GF-D8 (cell line): ENCODE measurements around the gene ZNF497.
"Not testable (repeated sequence)": the region's sequence is repeated elsewhere in the genome, so short reads cannot be mapped to it uniquely, and the experiment has no call there.

ENCODE experiments used
- DNase-seq: peaks from one replicate; lab custom pipeline; 2025; lab: John Stamatoyannopoulos, UW

ZNF497 gene

DNA sequence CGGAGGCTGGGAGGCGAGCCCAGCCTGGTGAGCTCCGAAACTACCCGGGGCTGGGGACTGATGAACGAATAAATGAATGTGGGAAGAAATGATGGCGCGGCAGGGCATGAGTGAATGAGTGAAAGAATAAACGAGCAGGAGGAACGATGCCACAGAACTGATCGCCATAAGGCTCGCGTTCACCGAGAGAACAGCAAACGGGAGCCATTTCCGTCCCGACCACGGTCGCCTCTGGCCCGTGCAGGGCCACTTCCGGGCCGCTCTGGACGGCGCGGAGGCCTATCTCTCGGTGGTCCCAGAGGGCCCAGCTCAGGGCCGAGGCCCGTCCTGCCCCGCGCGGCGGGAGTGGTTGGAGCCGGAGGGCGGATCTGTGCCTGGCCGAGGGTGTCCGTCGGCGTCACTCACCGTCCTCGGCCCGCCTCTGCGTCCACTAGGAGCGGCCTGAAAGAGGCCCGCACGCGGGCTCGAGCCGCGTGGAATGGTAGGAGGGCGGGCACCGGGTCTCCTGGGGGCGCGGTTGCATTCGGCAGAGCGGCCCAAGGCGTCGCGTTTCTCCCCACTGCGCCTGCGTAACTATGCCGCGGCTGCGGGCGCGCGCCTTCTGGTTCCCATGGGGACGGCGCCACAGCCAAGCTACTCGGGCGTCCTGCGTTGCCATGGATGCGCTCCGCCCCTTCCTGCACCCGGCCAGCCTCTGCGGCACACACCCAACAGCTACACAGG lies at the start of gene ZNF497:
TSS of gene ZNF497 (minus strand) at position 480 of the 723 bp plus-strand sequence. CDS start 5,116 bp downstream, outside the sequence.
- DNase-seq: peak; percentile 89

DNA sequence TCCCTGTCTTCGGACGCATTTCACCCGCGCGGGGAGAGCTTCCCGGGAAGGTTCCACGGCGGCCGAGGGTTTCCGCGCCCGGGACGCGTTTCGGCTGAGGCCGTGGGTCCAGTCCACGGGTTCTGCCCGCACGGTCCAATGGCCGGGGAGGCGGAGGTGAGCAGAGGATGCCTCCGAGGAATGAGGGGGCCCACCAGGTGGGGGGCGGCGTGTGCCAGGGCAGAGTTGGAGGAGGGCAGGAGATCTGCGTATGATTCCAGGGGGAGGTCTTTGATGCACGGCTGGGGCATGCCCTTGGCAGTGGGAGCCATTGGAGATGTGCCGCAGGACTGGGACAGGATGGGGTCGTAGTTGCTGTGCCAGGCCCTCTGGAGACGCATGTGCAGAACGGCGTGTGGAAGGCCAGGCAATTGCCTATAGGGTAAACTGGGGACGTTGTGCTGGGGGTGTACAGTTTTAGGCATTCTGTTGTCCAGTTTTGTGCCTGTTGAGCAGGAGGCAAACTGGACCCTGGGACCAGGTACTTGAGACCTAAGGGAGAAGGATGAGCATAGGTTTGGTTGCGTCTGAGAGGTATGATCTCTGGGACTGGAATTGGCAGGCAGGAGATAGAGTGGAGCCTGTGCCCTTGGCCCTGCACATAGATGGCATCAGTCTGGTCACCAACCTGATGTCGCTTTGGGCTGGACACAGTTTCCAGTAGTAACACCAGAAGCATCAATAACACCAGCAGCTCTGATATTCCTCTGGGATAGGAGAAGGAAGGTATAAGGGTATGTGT lies 46.6 kb upstream of the ZNF497 start:
- DNase-seq: peak; percentile 6

DNA sequence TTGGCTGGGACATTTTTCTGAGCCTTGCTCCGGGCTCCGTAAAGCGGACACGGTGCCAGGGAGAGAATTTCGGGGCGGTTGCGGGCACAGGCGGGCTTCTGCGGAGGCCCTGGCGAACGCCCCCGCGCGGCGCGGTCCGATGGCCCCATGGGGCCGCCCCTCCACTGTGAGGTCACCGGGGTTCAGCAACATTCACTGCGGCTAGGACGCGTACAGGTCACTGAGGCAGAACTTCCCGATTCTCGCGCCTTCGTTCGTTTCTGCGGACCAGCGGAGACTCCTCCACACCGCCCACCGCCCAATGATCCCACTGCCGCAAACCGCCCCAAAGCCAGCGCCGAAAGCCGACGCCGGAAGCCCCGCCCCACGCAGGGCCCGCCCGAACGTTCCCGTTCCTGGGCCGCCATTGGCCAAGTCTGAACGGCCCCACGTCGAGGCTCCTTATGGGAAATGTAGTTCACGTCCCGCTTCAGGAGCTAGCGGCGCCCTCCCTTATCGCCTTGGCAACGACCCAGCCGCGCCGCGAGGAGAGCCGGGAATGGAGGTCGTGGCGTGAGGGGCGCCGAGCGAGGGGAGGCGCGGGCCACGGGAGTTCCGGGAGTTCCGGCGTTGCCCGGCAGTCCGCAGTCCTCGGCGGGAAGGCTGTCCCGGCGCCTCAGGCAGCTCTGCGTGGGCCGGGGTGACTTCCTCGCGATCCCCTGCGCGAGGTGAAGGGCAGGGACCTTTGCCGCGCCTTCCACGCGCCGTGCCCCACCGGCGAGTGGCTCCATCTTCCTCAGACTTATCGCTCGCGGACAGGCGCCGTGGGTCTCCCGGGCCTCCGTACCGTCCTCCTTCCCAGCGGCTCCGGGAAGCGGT lies 45.8 kb upstream of the ZNF497 start, which contains the start of gene ZNF584:
TSS of gene ZNF584 (plus strand) at position 498 of the 858 bp plus-strand sequence. CDS start 499 bp downstream, outside the sequence.
- DNase-seq: peak; percentile 92

DNA sequence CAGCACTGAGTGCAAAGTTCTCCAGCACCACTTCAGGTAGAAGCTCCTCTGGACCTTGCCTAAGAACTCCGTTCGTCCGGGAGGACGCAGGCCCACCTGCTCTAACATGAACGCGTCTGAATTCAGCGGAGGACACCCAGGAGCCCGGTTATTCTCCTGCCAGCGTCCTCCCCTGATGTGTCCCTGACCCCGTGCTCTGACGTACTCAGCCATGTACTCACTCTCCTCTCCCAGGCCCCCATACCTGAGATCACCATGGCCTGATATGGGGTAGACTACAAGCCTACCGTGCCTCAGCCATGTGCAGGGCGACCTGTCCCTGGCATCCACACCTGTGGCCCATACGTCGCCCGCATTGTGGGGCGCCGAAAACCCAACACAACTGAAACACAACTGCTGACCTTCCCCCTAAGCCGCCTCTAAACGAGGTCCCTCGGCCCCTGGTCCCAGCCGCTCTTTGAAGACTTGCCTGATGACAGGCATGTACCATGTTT lies 45.2 kb upstream of the ZNF497 start:
- DNase-seq: no peak

DNA sequence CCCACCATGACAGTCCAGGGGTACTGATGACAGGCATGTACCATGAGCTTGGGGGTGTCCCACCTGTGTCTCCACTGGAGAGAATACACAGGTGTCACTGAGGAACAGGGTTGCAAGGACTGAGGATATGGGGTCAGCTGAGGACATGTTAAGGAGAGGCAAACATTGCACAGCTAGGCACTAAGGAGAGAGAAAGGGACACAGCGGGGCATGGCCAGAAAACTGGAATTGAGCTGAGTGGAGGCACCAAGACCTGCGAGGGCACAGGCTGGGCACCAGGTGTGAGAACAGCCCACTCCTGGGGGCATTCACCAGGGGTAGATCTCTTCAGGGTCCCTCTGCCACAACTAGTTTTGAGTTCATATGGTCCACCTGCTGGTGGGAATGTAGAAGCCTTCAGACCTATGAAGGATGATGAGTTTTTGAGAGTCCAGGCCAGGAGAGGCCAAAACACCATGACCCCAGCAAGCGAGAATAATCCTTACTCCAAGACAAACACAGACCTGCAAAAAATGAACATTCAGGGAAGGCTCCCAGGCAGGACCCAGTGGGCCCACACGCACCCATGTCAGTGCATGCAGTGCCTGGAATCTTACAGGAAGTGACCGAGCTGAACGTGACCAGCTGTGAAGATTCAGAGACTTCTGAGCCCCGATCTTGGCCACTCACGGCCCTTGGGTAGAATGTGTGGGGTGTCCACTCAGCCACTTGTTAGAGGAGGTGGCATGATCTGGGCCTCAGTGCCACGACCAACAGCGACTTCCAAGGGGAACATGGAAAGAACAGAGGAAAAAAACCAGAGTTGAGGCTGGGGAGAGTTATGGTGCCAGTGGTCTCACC lies 44.5 kb upstream of the ZNF497 start:
- peak; percentile 6 for DNase-seq

DNA sequence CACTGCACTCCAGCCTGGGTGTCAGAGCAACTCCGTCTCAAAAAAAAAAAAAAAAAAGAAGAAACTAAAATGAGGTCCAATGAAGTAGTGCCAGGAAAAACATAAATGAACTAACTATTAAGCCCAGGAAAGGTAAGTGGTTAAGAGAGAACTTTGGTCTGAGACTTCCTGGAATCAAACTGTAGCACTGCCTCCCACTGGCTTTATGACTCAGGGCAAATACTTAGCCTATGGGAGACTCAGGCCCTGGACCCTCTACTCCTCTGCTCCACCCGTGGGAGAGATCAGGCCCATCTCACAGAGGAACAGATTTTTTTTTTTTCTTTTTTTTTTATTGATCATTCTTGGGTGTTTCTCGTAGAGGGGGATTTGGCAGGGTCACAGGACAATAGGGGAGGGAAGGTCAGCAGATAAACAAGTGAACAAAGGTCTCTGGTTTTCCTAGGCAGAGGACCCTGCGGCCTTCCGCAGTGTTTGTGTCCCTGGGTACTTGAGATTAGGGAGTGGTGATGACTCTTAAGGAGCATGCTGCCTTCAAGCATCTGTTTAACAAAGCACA lies 41.4 kb upstream of the ZNF497 start:
- not testable (repeated sequence) for DNase-seq

DNA sequence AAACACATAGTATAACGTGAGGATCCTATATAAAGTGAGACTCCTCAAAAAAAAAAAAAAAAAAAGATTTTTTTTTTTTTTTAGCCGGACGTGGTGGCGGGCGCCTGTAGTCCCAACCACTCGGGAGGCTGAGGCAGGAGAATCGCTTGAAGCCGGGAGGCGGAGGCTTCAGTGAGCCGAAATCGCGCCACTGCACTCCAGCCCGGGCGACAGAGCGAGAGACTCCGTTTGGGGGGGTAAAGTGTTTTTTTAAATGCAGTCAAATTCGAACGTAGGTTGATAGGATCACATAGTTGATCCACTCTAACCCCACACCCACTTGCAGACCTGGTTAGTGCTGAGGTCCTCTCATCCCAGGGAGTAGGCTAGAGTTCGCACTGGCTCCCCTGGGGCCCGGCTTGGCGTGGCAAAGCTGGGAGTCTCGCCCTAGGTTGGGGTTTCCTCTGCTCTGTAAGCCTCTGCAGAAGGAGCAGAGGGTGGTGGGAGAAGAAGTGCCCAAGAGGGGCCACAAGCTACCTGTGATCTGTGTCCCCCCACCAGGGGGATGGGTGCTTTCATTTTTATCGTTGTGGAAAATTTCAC lies 39.4 kb upstream of the ZNF497 start:
- no peak for DNase-seq

DNA sequence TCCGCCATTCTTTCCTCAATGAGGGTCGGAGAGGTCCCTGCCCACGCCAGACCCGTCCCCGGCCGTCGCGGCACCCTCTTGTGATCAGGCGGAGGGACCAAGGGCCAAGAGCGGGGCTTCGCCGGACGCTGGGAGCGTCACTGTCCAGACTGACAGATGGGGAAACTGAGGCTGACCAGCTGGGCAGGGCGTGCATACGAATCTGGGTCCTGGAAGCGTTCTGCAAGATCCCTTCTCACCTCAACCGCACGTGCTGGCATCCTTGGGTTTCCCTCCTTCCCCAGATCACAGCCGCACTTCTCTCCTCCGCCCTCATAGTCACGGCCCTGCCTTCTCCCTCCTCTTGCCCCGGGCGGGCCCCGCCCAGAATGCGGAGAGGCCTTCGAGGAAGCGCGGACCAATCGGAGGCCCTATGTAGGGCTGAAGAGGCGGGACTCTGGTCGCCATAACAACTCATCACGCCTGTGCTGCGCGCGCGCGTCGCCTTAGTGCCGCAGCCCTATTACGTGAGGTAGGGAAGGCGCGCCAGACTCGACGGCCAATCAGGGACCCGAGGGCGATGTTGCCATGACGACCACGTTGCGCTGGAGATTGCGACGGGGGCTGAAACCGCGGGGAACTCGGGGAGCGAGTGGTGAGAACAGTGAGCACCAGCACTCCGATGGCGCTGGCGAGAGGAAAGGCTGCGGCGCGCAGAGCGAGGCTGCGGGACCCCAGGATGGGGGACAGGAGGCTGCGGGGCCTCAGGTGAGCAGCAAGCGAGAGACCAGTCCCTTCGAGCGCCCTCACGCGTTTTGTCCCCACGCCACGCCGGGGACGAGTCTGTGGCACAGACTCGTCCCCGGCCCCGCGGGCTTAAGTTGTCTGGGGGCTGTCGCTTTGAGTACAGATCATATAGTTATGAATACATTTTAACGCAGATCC lies 38.6 kb upstream of the ZNF497 start:
- peak; percentile 97 for DNase-seq

DNA sequence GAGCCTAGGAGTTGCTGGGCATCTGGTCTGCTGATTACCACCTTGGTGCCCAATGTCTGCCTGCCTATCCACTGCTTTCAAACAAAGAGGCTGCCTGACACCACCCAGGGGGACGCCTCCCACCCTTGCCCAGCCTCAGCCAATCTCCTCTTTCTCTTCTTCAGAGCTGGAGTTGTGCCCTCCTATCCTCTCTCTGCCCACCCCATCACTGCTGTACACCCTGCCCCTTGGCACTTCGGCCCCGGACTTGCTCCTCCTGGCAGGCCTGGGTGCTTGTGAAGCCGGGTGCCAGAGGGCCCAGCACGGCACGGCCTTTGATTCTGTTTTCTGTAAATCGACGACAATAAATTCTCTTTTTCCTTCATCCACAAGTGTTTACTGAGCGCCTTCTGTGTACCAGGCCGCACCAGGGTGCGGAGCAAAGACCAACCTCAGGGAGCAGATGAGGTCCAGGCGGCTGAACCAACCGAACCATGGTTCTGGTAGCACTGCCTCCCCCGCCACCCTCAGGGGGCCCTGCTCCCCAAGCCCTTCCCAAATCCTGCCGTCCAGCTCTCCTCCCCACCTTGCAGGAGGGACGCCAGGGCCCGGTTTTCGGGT lies 37.9 kb upstream of the ZNF497 start:
- DNase-seq: no peak

DNA sequence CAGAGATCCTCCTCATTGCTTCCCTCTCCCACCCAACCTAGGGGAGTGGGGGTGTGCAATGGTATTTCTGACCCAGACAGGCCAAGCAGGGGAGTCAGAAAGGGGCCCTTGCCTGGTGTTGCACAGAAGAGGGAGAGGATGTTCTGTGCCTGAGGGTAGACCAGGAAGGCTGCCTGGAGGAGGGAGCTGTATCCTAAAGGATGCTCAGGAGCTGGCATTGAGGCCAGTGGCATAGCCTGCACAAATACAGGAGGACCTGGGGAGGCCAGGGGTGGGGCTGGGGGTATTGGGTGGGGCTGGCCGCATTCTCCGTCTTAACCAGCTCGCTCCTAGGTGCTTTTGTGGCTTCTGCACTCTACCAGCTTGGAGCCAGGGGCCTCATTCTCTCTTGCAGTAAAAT lies 37.4 kb upstream of the ZNF497 start:
- no peak for DNase-seq

DNA sequence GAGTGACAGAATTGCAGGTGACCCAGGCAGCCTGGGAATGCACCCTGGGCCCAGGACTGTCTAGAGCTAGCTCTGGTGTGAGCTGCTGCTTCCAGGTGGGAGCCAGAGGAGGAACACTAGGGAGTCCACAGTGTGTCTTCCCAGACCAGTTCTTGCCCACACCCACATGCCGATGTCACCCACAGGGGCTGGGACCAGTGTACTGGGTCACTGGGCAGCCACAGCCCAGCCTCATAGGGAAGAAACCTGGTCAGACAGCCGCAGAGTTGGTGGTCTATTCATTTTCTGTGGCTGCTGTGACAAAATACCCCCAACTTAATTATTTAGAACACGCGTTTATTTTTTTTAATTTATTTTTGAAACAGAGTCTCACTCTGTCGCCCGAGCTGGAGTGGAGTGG lies 36.0 kb upstream of the ZNF497 start:
- DNase-seq: no peak

DNA sequence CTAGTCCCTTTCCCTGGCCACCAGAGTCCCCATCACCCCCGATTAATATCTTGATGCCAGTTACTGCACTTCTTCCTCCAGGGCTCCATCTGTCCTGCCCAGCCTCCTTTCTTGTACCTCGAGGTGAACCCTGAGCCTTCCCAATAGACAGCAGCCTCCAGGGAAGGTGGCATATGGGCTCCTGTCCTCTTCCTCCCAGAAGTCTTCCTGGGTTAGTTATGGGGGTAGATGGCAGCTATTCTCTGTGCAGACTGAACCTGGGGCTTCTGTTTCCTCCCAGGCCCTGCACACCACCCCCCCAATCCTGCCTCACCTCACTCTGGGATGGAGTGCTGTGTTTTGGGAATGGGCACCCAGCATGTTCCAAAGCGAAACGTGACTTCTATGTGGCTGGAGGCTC lies 35.5 kb upstream of the ZNF497 start:
- DNase-seq: no peak

DNA sequence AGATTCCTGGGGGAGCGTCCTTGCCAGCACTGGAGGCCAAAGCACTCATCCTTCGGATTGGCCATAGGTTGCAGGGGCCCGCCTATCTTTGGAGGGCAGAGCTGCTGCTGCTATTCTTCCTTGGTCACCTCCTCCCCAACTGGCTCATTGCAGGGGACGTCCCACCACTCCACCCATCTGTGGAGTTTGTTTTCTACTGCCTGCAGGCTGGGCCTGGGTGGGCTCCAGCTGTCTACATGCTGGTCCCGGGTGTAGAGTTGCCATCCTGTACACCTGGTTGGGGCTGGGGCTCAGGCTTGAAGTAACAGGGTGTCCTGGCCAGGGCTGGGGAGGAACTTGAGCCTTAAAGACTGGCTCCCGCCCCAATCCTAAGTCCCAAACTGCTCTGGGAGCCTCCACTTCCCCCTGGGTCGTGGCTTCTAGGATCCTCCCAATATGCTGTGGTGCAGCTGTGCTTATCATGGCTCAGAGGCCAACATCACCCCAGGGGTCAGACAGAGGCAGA lies 35.0 kb upstream of the ZNF497 start:
- no peak for DNase-seq

DNA sequence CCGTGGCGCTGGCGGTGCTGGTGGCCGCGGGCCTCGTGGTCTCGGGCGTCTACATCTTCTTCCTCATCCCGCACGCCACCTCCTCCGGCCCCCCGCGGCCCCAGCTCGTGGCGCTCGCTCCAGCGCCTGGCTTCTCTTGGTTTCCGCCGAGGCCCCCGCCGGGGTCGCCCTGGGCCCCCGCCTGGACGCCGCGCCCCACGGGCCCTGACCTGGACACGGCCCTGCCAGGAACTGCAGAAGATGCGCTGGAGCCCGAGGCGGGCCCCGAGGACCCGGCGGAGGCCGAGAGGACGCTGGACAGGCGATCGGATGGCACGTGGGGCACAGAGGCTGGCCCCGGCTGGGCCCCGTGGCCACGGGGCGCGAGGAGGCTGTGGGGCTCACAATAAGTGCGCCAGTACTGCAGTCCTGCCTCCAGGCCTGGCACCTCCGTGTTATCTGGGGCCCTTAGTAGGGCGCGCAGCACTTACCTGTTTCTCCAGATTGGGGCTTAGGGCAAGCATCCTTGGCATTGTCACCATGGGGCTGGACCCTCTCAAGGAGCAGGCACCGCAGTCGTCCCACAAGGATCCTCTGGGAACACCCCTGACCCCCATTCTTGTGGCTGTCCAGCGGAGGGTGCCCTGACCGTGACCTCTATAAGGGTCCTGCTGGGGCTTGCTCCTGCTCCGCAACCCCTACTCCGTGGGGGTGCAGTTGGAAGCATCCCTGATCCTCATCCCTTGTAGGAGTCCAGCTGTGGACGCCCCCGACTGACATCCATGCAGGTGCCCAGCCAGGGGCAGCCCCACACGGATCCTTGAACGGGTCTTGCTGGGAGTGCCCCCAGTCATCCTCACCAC lies 34.4 kb upstream of the ZNF497 start:
- no peak for DNase-seq

DNA sequence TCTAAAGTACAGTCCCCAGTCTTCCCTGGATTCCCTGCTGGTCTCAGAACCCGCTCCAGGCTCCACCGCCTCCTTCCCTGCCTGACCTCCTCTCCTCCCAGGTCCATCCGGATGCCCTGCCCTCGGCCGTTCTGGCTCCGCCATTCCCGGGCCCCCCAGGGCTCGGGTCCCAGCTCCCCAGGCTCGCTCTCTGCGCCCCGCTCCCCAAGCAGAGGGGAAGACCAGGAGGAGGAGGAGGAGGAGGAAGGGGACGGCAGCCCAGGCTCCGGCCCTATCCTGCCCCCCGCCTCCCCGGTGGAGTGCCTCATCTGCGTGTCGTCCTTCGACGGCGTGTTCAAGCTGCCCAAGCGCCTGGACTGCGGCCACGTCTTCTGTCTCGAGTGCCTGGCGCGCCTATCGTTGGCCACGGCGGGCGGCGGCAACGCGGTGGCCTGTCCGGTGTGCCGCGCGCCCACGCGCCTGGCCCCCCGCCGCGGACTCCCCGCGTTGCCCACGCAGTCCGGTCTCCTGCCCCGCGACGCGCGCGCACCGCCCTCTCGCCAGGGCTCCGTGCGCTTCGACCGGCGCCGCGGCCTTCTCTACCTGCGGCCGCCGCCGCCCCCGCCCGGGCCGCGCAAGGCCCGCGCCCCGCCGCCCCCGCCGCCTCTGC lies 33.6 kb upstream of the ZNF497 start:
- no peak for DNase-seq

DNA sequence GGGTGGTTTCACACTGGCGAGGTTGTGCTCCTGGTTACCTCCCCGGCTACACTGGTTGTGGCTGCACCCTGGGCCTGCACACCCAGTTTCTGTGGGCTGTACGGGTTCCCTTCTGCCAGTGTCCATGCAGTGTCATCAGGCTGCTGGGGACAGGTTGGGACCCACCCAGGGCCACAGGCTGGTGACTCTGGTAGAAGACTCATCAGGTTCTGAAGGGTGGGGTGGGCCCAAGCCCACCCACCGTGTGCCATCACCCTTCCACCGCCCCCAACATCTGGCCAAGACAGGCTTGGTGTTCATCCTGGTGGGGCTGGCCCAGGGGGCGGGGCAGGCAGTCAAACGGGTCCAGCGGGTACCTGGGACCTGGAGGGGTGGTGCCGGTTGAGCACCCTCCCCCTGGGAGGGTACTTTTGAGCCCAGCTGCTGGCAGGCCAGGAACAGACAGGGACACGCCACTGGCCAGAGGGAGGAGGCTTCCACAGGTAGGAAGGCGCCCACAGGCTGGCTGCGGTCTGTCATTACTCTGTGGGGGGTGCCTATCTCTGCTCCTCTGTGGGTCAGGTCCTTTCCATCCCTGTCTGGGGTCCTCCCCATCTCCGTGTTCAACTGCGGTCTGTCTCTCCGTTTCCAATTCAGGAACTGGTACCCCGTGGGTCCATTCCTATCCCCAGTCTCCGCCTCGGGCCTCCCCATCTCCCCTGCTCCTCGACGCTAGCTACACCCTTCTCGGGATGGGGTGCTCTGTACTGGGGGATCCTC lies 32.8 kb upstream of the ZNF497 start, which contains the start of gene RNF225:
TSS of gene RNF225 (plus strand) at position 437 of the 759 bp plus-strand sequence. CDS start 434 bp downstream, outside the sequence.
- no peak for DNase-seq
